Gastrocnemius medialis (tissue), 4 donors: ENCODE results near the gene NAV2. TPM values are rescaled to one million over a fixed set of nuclear protein-coding genes. Genes with fewer than 3 reads are reported as not detected.

Source experiments
- ATAC-seq, 2 donors: fragments of 150-250 bp; one replicate each; pipeline ENCODE4 v1.9.1; 2016
- DNase-seq, 2 donors: peaks; one replicate each; pipeline ENCODE4 v3.0.0-alpha.2; 2019
- H3K27ac ChIP-seq, 4 donors: fragments of 200-600 bp; sonication (generic); 1 replicate in 1 of 4; 2 replicates in 3 of 4; pipeline ENCODE4 v1.5.1; 2016 to 2018; ENCODE audit warnings: mild to moderate bottlenecking in 2 of 4, moderate library complexity in 1 of 4
- H3K27me3 ChIP-seq, 3 donors: fragments of 200-600 bp; sonication (generic) in 2 of 3; 1 replicate in 1 of 3; 2 replicates in 2 of 3; pipeline versions ENCODE4 v1.5.1 to v1.6.0; 2016 to 2019; ENCODE audit warnings: mild to moderate bottlenecking in 1 of 3, moderate library complexity in 1 of 3
- H3K36me3 ChIP-seq, 2 donors: fragments of 200-600 bp; sonication (generic) in 1 of 2; one replicate each; pipeline ENCODE4 v1.5.1; 2017 to 2018
- H3K4me1 ChIP-seq, 2 donors: fragments of 200-600 bp; sonication (generic) in 1 of 2; one replicate each; pipeline ENCODE4 v1.5.1; 2016 to 2017; ENCODE audit warnings: mild to moderate bottlenecking in 2 of 2
- H3K4me3 ChIP-seq, 4 donors: fragments of 200-600 bp; sonication (generic) in 3 of 4; 1 replicate in 1 of 4; 2 replicates in 3 of 4; pipeline ENCODE4 v1.5.1; 2016 to 2019; ENCODE audit warnings: mild to moderate bottlenecking in 2 of 4
- H3K9me3 ChIP-seq, 3 donors: fragments of 200-600 bp; sonication (generic) in 2 of 3; 1 replicate in 1 of 3; 2 replicates in 2 of 3; pipeline ENCODE4 v1.5.1; 2016 to 2019
- CTCF ChIP-seq, 5 experiments: fragments of 450-650 bp in 3 of 5; fragments of 200-600 bp in 2 of 5; sonication (generic) in 2 of 5; IDR thresholded peaks in 4 of 5; conservative IDR thresholded peaks in 1 of 5; 1 replicate in 4 of 5; 2 replicates in 1 of 5; pipeline ENCODE4 v1.5.1; 2016 to 2019; ENCODE audit warnings: antibody characterized with exemption in 5 of 5, mild to moderate bottlenecking in 3 of 5, moderate library complexity in 3 of 5
- POLR2A ChIP-seq, 2 donors: fragments of 450-650 bp; IDR thresholded peaks; one replicate each; pipeline ENCODE4 v1.6.1; 2017; ENCODE audit warnings: antibody characterized with exemption in 2 of 2, mild to moderate bottlenecking in 2 of 2, moderate library complexity in 2 of 2
- in situ Hi-C, 4 donors: fragments of 200-750 bp; cut with MboI; loops; one replicate each; pipeline versions ENCODE4 v1.15.0 to v1.8.0; 2017; ENCODE audit warnings: low sequenced_read_pairs in 4 of 4
- intact Hi-C: fragments of 100-400 bp; cut with DNase I; formaldehyde crosslinking; loops from one replicate; pipeline ENCODE4 v1.15.1; 2023; ENCODE audit warnings: low total_unique reads
- total RNA-seq, 4 donors: library from RNA; depleted of rRNA; stranded (reverse); fragments of >200 nt; gene quantifications; one replicate each; pipeline versions ENCODE4 v1.1.0 to v1.2.3, GENCODE V29; 2016

NAV2 gene
- total RNA-seq, 4 donors from 2014 or later = 3.2 to 7.7 (median 5.5) TPM

- DNase-seq (no peak), ATAC-seq (no peak)
- in situ Hi-C loops (no loop called here), intact Hi-C loops (loop anchor here (1.0 kb wide), 2 partner anchors 37 to 56 kb away; no protein-coding TSS in a partner anchor)
- Histone ChIP-seq H3K4me3 (no peak overlapping the region), H3K27me3 (no peaks in the 10 kb centered on the region), H3K9me3 (no peaks in the 10 kb centered on the region), H3K27ac (peak overlapping the region; percentile 61 to 76 (median 72)), H3K36me3 (no peaks in the 10 kb centered on the region), H3K4me1 (peaks cover 57 to 65% of the 10 kb centered on the region in 2 donors)
- TF ChIP-seq POLR2A (IDR thresholded peaks at IDR 0.05) (no peak), CTCF (IDR thresholded peaks at IDR 0.05 in 4 of 5, conservative IDR thresholded peaks at IDR 0.05 in 1 of 5) (no peak)
Observed at GRCh38 chr11:19812710-19813109, 100.1 kb downstream of the NAV2 start.

GRCh38 chr11:19813158-19813879 lies 100.7 kb downstream of the NAV2 start:
- Histone ChIP-seq H3K27me3 (no peaks in the 10 kb centered on the region), H3K36me3 (no peaks in the 10 kb centered on the region), H3K4me1 (peaks cover 57 to 65% of the 10 kb centered on the region in 2 donors), H3K9me3 (no peaks in the 10 kb centered on the region), H3K27ac (peak overlapping the region; percentile 69 to 76 (median 74)), H3K4me3 (peak overlapping the region in 1 of 4 donors; percentile 8)
- DNase-seq (peak; percentile 66 to 84), ATAC-seq (peak; percentile 96 to 97)
- in situ Hi-C loops (no loop called here), intact Hi-C loops (loop anchor here (1.0 kb wide), 2 partner anchors 36 to 55 kb away; no protein-coding TSS in a partner anchor)
- TF ChIP-seq CTCF (IDR thresholded peaks at IDR 0.05 in 4 of 5, conservative IDR thresholded peaks at IDR 0.05 in 1 of 5) = no peak
- TF ChIP-seq POLR2A (IDR thresholded peaks at IDR 0.05) = peak; percentile 22 to 51

GRCh38 chr11:19814421-19814820 lies 101.8 kb downstream of the NAV2 start:
- intact Hi-C loops (loop anchor here (2.0 kb wide), 1 partner anchor 88 kb away; no protein-coding TSS in a partner anchor), in situ Hi-C loops (no loop called here)
- DNase-seq = no peak
- Histone ChIP-seq H3K27me3 (no peaks in the 10 kb centered on the region), H3K4me3 (no peak overlapping the region), H3K9me3 (no peaks in the 10 kb centered on the region), H3K27ac (peak overlapping the region in 2 of 4 donors; percentile 74 to 76), H3K4me1 (peaks cover 57 to 65% of the 10 kb centered on the region in 2 donors), H3K36me3 (no peaks in the 10 kb centered on the region)
- no peak for ATAC-seq
- no peak for TF ChIP-seq POLR2A (IDR thresholded peaks at IDR 0.05)
- peak in 1 of 5 experiments; percentile 8 for TF ChIP-seq CTCF (IDR thresholded peaks at IDR 0.05 in 4 of 5, conservative IDR thresholded peaks at IDR 0.05 in 1 of 5)

DNA sequence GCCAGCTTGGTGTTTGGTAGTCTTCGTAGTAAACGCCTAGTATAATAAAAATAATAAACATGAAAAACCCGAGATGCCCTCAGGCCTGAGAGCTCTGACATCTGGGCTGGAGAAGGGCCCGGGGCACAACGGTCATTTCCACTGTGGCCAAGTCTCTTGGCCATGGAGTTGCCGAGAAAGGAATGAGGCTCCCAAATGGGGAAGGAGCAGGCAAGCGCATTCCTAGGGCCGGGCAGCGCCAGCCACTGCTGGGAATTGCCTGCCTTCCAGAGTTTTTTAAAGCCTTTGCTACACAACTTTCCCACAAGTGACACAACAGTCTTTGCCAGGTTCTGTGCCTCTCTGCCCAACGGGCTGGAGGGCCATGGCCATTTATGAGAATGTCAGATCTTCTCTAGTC lies 103.4 kb downstream of the NAV2 start:
- H3K4me1 ChIP-seq = peaks cover 54 to 64% of the 10 kb centered on the region in 2 donors
- no peaks in the 10 kb centered on the region for H3K36me3 ChIP-seq
- DNase-seq = no peak
- in situ Hi-C loops (no loop called here), intact Hi-C loops (no loop called here)
- TF ChIP-seq POLR2A (IDR thresholded peaks at IDR 0.05) (no peak), CTCF (IDR thresholded peaks at IDR 0.05 in 4 of 5, conservative IDR thresholded peaks at IDR 0.05 in 1 of 5) (no peak)
- no peak overlapping the region for H3K27ac ChIP-seq
- ATAC-seq = no peak
- H3K9me3 ChIP-seq = no peaks in the 10 kb centered on the region
- no peak overlapping the region for H3K4me3 ChIP-seq
- H3K27me3 ChIP-seq = no peaks in the 10 kb centered on the region
